Large intestine (tissue), 3 donors: ENCODE measurements around the gene RAB3GAP2. TPM values are rescaled to one million over a fixed set of nuclear protein-coding genes. Genes with fewer than 3 reads are reported as not detected.

Experiments
- DNase-seq, 2 donors: peaks; one replicate each; pipeline versions ENCODE4 v3.0.0 to v3.0.0-alpha.2; 2013
- H3K27ac ChIP-seq: one replicate; pipeline ENCODE4 v1.5.1; 2013; ENCODE audit warnings: low read length
- H3K27me3 ChIP-seq: 2 replicates; pipeline ENCODE4 v1.6.1; 2013; ENCODE audit warnings: low read length; ENCODE audit not compliant: control insufficient read depth, insufficient read depth
- H3K36me3 ChIP-seq: 2 replicates; pipeline ENCODE4 v1.6.1; 2013; ENCODE audit warnings: low read length; ENCODE audit not compliant: control insufficient read depth, insufficient read depth
- H3K4me1 ChIP-seq: one replicate; pipeline ENCODE4 v1.6.1; 2013; ENCODE audit warnings: low read length; ENCODE audit not compliant: control insufficient read depth, insufficient read depth
- H3K4me3 ChIP-seq: one replicate; pipeline ENCODE4 v1.5.1; 2013; ENCODE audit warnings: low read length
- H3K9me3 ChIP-seq: one replicate; pipeline ENCODE4 v1.6.1; 2013; ENCODE audit warnings: mild to moderate bottlenecking, low read depth, low read length, moderate library complexity; ENCODE audit not compliant: control insufficient read depth
- whole genome bisulfite sequencing: methylation state at CpG from one replicate; pipeline ENCODE4 v1.1.5; 2013; ENCODE audit warnings: low lambda C conversion rate; ENCODE audit not compliant: insufficient coverage; 5-methylcytosine and 5-hydroxymethylcytosine counted together
- polyA plus RNA-seq: library from polyadenylated mRNA; unstranded; fragments of 120-200 nt; gene quantifications from one replicate; pipeline ENCODE4 v1.2.1, GENCODE V29; 2013

RAB3GAP2 gene
- polyA plus RNA-seq, 1 donor, result 27.7 TPM

DNA sequence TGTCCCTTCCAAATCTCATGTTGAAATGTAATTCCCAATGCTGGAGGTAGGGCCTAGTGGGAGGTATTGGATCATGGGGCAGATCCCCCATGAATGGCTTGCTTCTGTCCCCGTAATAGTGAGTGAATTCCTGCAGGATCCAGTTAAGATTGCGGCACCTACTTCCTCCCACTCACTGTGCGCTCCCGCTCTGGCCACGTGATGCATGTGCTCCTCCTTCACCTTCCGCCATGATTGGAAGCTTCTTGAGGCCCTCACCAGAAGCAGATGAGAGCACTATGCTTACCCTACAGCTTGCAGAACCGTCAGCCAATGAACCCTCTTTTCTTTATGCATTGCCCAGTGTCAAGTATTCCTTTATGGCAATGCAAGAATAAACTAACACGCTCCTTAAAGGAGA lies 14.9 kb upstream of the RAB3GAP2 start:
- Histone ChIP-seq H3K36me3 (no peaks in the 10 kb centered on the region), H3K27ac (no peak overlapping the region), H3K4me1 (no peaks in the 10 kb centered on the region), H3K9me3 (no peaks in the 10 kb centered on the region), H3K4me3 (no peak overlapping the region), H3K27me3 (no peaks in the 10 kb centered on the region)
- DNase-seq, result no peak
- WGBS, result no CpG with 5 or more reads among the region's 8 CpGs

DNA sequence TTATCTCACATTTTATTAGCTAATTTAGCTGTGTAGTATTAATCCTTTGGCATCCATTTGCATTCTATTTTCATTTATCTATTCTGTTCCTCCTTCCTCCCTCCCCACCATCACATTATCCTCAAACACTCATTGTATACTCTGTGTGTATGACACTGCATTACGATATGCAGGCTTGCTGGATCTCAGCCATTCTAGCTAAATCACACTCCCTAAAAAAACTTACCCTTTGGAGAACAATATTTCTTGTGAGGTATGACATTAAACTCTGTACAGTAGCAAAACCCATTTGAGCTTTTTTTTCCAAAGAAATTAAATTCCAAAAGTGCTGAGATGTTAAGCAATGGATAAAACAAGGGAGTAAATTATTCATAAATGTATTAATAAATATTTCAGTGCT lies 11.4 kb upstream of the RAB3GAP2 start:
- H3K4me1 ChIP-seq, result no peaks in the 10 kb centered on the region
- no CpG with 5 or more reads among the region's 1 CpG for WGBS
- H3K4me3 ChIP-seq, result no peak overlapping the region
- no peaks in the 10 kb centered on the region for H3K9me3 ChIP-seq
- H3K27ac ChIP-seq, result no peak overlapping the region
- DNase-seq, result no peak
- peaks cover 7% of the 10 kb centered on the region for H3K27me3 ChIP-seq
- no peaks in the 10 kb centered on the region for H3K36me3 ChIP-seq

DNA sequence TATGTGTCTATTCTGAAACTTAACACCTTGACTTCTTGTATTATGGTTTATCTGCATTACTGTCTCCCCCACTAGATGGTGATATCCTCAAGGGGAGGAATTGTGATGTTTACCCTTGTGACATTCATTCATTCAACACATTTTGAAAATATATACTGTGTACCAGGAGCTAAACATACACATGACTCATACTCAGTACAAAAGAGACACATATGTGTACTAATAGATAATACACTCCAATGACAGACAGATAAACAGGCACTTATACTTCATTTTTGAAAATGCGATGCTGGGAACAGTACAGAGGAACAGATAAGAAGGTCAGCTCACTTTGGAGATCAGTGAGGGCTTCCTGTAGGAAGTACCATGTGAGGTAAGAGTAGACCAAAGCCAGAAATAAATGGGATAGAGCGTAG lies 8.9 kb upstream of the RAB3GAP2 start:
- Histone ChIP-seq H3K9me3 (no peaks in the 10 kb centered on the region), H3K4me1 (no peaks in the 10 kb centered on the region), H3K4me3 (no peak overlapping the region), H3K27me3 (peaks cover 14% of the 10 kb centered on the region), H3K36me3 (no peaks in the 10 kb centered on the region), H3K27ac (no peak overlapping the region)
- DNase-seq, result no peak
- no CpG with 5 or more reads among the region's 2 CpGs for WGBS

DNA sequence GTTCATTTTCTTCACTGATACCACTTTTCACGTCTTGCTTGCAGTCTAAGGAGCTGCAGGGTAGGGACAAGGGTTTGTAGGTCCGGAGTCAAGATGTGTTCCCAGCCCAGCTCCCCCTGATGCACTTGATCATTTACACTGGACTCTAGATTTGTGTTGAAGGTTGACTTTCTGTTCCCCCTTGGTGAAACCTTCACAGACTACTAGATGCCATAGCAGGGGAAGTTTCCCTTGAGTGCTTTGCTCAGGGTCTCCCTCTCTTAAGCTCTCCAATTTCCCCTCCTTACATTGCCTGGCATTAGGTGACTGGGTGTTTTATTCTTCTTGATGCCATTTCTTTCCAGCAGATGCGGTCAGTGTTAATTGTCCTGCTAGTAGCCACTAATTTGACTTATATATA lies 8.0 kb upstream of the RAB3GAP2 start:
- H3K9me3 ChIP-seq, result no peaks in the 10 kb centered on the region
- no peaks in the 10 kb centered on the region for H3K36me3 ChIP-seq
- no peaks in the 10 kb centered on the region for H3K4me1 ChIP-seq
- no peak for DNase-seq
- H3K4me3 ChIP-seq, result no peak overlapping the region
- WGBS, result no CpG with 5 or more reads among the region's 3 CpGs
- no peak overlapping the region for H3K27ac ChIP-seq
- peaks cover 14% of the 10 kb centered on the region for H3K27me3 ChIP-seq

DNA sequence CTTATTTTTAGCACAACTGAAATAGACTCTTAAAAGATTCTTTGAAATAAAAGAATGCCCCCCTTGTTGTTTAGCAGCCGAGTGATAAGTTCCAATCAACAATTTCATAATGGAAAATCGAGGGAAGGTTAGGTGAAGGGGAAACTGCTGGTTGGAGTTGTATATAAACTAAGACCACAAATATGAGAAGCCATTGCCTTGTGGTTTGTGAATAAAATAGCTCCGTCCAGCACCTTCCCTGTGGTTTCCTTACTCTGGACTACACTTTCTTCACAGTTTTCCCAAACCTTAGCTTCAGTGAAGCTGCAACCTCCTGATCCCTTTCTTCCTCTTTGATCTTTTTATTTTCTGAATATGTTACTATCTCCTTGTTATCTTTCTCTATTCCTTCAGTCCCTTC lies 6.7 kb upstream of the RAB3GAP2 start:
- Histone ChIP-seq H3K27ac (no peak overlapping the region), H3K36me3 (no peaks in the 10 kb centered on the region), H3K27me3 (peaks cover 14% of the 10 kb centered on the region), H3K9me3 (no peaks in the 10 kb centered on the region), H3K4me1 (no peaks in the 10 kb centered on the region), H3K4me3 (no peak overlapping the region)
- no peak for DNase-seq
- WGBS, result 100% methylated on average over 1 of the region's 3 CpGs

DNA sequence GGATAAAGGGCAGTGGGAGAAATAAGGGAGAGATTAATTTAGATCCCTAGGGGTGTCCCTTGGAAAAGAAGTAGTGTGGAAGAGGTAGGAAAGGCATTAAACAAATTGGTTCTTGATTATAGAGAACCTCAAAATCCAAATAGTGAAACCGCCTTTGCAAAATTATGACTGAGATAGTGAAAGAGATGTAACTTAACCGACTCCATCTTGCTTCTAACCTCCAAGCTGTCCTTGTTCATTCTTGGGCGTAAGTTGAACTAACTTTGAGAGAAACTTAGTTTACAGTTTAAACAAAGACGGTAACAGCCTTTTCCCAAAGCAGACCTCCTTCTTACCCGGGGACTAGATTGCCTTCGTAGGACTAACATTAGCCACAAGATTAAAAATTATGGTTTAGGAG lies 3.2 kb upstream of the RAB3GAP2 start:
- Histone ChIP-seq H3K4me1 (peaks cover 7% of the 10 kb centered on the region), H3K27ac (no peak overlapping the region), H3K4me3 (no peak overlapping the region), H3K36me3 (no peaks in the 10 kb centered on the region), H3K27me3 (peaks cover 14% of the 10 kb centered on the region), H3K9me3 (no peaks in the 10 kb centered on the region)
- DNase-seq, result no peak
- no CpG with 5 or more reads among the region's 6 CpGs for WGBS

DNA sequence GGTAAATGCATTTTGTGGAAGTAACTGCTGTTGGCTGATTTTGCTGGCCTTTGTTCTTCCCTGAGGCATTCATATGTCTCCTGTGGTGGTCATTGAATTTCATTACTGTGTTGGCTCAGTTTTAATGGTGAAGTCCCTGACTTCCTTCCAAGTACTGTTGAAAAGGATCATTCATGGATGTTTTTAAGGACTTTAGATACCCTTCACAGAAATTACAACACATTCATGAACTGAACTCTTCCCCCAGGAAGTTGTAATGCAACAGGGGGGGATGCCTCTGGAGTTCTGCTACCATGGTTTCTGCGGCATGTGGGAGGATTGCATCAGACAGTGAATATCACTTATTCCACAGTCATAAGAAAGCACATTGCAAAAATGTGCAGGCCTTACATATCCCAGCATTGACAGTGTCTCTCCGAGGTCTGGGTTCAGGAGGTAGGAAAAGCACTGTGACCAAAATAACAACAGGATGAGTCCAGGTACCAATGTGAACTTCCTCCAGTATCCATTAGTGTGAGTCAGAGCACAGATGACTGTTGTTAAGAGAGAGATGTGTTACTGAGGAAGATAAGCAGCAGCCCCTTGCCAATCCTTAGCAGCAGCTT lies 2.1 kb upstream of the RAB3GAP2 start:
- Histone ChIP-seq H3K4me1 (peaks cover 9% of the 10 kb centered on the region), H3K27me3 (peaks cover 7% of the 10 kb centered on the region), H3K36me3 (no peaks in the 10 kb centered on the region), H3K9me3 (no peaks in the 10 kb centered on the region), H3K4me3 (no peak overlapping the region), H3K27ac (no peak overlapping the region)
- WGBS, result no CpG with 5 or more reads among the region's 2 CpGs
- DNase-seq, result no peak

DNA sequence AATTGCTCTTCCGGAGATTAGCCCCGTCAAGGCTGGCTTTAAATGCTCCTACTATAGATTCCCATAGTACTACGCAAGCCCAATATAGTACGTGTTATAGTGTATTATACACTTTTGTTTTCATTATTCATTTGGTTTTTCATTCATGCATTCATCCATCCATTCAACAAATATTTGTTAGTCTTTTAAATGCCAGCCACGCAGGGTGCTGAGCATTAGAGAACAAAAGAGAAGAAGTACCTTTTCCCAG lies 513 bp upstream of the RAB3GAP2 start:
- H3K27me3 ChIP-seq, result peaks cover 5% of the 10 kb centered on the region
- H3K4me3 ChIP-seq, result peak overlapping the region; percentile 97
- H3K9me3 ChIP-seq, result no peaks in the 10 kb centered on the region
- 5% methylated on average over 3 of the region's 5 CpGs for WGBS
- peaks cover 9% of the 10 kb centered on the region for H3K4me1 ChIP-seq
- H3K36me3 ChIP-seq, result peaks cover 3% of the 10 kb centered on the region
- peak overlapping the region; percentile 96 for H3K27ac ChIP-seq
- no peak for DNase-seq

DNA sequence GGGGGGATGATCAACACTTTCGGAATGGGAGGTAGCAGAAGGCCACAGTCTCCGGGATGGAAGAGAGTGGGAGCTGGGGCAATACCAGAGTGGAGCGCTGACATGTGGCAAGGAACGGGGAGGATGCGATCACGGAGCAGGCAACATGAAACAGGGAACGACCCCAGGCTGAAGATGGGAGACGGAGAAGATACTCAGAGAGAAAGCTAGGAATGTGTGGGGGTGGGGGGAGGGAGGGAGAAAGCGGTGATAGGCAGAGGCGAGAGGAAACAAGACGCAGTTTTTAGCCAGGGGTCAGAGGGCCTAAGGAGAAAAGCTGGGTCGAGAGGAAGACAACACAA lies 577 bp downstream of the RAB3GAP2 start:
- peak in 1 of 2 donors; percentile 29 for DNase-seq
- Histone ChIP-seq H3K4me1 (peaks cover 9% of the 10 kb centered on the region), H3K27ac (peak overlapping the region; percentile 96), H3K36me3 (peaks cover 12% of the 10 kb centered on the region), H3K27me3 (peaks cover 2% of the 10 kb centered on the region), H3K4me3 (peak overlapping the region; percentile 97), H3K9me3 (no peaks in the 10 kb centered on the region)
- WGBS, result no CpG with 5 or more reads among the region's 12 CpGs

DNA sequence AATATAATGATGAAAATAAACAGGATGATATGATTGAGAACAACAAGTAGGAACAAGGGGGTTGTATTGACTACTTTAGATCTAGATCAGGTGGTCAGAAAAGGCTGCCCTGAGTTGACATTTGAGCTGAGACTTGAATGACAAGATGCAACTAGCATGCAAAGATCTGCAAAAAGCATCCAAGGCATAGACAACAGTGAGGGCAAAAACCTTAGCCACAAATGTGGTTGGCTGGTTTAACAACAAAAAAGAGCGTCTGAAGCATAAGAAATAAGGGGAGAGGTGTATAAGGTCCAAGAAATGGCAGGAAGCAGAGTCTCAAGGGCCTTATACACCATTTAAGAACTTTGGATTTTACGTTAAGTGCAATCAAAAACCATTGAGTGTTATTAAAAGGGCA lies 3.2 kb downstream of the RAB3GAP2 start:
- Histone ChIP-seq H3K36me3 (peaks cover 16% of the 10 kb centered on the region), H3K27me3 (no peaks in the 10 kb centered on the region), H3K4me1 (peaks cover 9% of the 10 kb centered on the region), H3K4me3 (no peak overlapping the region), H3K9me3 (peaks cover 3% of the 10 kb centered on the region), H3K27ac (no peak overlapping the region)
- 83% methylated on average over 1 of the region's 2 CpGs for WGBS
- no peak for DNase-seq

DNA sequence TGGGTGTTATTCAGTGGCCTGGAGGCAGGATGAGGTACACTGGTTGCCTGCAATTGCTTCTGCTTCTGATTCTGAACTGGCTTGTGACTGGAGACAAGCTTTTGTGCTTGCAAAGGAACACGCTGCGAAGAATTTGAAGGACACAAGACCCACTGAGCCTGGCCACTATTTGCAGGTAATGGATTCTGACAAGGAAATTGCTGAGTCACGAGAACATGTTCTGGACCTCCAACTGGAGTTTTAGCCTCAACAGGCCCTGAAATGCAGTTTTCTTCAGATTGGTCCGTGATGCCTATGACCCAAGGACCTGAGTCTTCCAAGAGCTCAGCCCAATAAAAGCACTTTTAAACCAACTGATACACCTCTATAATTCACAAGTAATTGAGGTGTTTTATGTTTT lies 4.6 kb downstream of the RAB3GAP2 start:
- Histone ChIP-seq H3K4me1 (peaks cover 9% of the 10 kb centered on the region), H3K36me3 (peaks cover 18% of the 10 kb centered on the region), H3K9me3 (peaks cover 3% of the 10 kb centered on the region), H3K4me3 (no peak overlapping the region), H3K27me3 (no peaks in the 10 kb centered on the region), H3K27ac (no peak overlapping the region)
- DNase-seq, result no peak
- WGBS, result no CpG with 5 or more reads among the region's 4 CpGs
